Activated CD4-positive, alpha-beta memory T cell treated with anti-CD3 and anti-CD28 coated beads, Interleukin-2, amount 10 ng/mL, durations not matched to agents 7 days and 5 days (primary cell): ENCODE results near the gene CPPED1. TPM values are rescaled to one million over a fixed set of nuclear protein-coding genes. Genes with fewer than 3 reads are reported as not detected.

Source experiments
- CTCF ChIA-PET: fragments of 350-600 bp; sonication (Branson Sonifier 250); formaldehyde crosslinking; loops from one replicate; lab custom pipeline; 2021; ENCODE audit warnings: antibody characterized with exemption, inconsistent platforms; lab: Charles Lee
- POLR2A ChIA-PET: fragments of 350-600 bp; sonication (Branson Sonifier 250); formaldehyde crosslinking; loops from one replicate; lab custom pipeline; 2021; ENCODE audit warnings: antibody characterized with exemption; lab: Charles Lee
- DNase-seq: peaks from one replicate; pipeline ENCODE4 v3.0.0-alpha.2; 2020
- H3K27ac Mint-ChIP-seq: one replicate; pipeline ENCODE4 v1.8.0; 2021; ENCODE audit warnings: mild to moderate bottlenecking, mixed read lengths
- H3K27me3 Mint-ChIP-seq: one replicate; pipeline ENCODE4 v1.8.0; 2021; ENCODE audit warnings: mixed read lengths
- H3K36me3 Mint-ChIP-seq: one replicate; pipeline ENCODE4 v1.8.0; 2021; ENCODE audit warnings: low read depth, mixed read lengths
- H3K4me1 Mint-ChIP-seq: one replicate; pipeline ENCODE4 v1.8.0; 2021; ENCODE audit warnings: mixed read lengths
- H3K4me3 Mint-ChIP-seq: one replicate; pipeline ENCODE4 v1.8.0; 2021; ENCODE audit warnings: mild to moderate bottlenecking, mixed read lengths
- H3K9me3 Mint-ChIP-seq: one replicate; pipeline ENCODE4 v1.8.0; 2021; ENCODE audit warnings: mixed read lengths
- total RNA-seq, 2 experiments: library from RNA; stranded (reverse); gene quantifications; one replicate each; pipeline ENCODE4 v1.2.3, GENCODE V29; 2021

The CPPED1 gene
- total RNA-seq, 2 experiments from 2014 or later = 26.1 to 27.0 TPM

DNA sequence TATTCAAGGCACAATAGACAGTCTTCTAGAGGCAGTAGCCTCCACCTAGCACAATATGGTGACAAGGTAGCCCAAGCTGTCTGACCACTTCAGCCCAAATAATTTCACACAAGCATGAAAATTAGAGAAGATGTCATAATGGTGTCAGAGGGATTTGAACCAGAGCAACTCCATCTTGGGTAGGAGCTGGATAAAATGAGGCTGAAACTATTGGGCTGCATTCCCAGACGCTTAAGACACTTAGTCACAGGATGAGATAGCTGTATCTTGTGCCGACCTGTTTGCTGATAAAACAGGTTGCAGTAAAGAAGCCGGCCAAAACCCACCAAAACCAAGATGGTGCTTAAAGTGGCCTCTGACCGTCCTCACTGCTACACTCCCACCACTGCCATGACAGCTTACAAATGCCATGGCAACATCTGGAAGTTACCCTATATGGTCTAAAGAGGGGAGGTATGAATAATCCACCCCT is 192.6 kb downstream of the CPPED1 start:
- CTCF ChIA-PET = no interaction called here
- Mint-ChIP-seq H3K27ac (no peak overlapping the region), H3K9me3 (peaks cover 3% of the 10 kb centered on the region), H3K4me3 (no peak overlapping the region), H3K27me3 (peaks cover 5% of the 10 kb centered on the region), H3K36me3 (peaks cover 4% of the 10 kb centered on the region), H3K4me1 (peaks cover 14% of the 10 kb centered on the region)
- POLR2A ChIA-PET = no interaction called here
- DNase-seq = no peak

DNA sequence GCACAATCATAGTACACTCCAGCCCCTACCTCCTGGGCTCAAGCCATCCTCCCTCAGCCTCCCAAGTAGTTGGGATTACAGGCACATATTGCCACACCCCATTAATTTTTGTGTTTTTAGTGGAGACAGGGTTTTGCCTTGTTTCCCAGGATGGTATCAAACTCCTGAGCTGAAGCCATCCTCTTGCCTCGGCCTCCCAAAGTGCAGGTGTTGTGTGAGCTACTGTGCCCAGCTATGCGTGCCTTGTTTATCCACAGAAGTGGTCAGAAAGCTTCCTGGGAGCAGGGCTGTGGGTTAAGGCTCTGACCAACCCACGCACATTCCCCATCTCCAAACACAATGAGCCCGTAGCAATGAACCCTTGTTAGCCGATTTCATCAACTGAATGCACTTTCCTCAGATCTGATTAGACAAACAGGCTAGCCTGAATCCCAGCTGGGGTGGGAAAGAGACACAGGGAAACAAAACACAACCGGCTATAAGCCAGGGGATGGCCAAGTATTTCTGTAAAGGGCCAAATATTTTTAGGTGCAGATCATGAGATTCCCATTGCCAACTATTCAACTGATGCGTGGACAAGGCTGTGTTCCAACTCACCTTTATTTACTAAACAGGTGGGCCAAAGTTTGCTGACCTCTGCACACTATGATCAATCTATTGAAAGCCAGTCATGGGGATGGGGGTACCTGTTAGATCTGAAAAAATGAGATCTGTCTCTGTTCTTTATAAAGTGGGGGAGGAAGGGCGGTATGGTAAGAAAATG is 193.6 kb downstream of the CPPED1 start:
- Mint-ChIP-seq H3K27me3 (peaks cover 5% of the 10 kb centered on the region), H3K36me3 (peaks cover 10% of the 10 kb centered on the region), H3K9me3 (peaks cover 5% of the 10 kb centered on the region), H3K27ac (no peak overlapping the region), H3K4me1 (peaks cover 14% of the 10 kb centered on the region), H3K4me3 (no peak overlapping the region)
- ChIA-PET CTCF (no interaction called here), POLR2A (no interaction called here)
- DNase-seq = no peak

Other genes with a start within 250 kb of the CPPED1 start
- gene SHISA9, start 97.7 kb upstream of the CPPED1 start, total RNA-seq = under 1 TPM in 1 of 2 experiments, not detected in 1; 0.08 TPM